Measurements from ENCODE around the gene HOXA5. TPM values are rescaled to one million over a fixed set of nuclear protein-coding genes. Genes with fewer than 3 reads are reported as not detected.

The HOXA5 gene
- total RNA-seq, 5 donors from 2014 or later (not counting 1 experiment from before 2014, with no cell fraction given), result 0.18 to 0.32 TPM; not detected in 3

DNA sequence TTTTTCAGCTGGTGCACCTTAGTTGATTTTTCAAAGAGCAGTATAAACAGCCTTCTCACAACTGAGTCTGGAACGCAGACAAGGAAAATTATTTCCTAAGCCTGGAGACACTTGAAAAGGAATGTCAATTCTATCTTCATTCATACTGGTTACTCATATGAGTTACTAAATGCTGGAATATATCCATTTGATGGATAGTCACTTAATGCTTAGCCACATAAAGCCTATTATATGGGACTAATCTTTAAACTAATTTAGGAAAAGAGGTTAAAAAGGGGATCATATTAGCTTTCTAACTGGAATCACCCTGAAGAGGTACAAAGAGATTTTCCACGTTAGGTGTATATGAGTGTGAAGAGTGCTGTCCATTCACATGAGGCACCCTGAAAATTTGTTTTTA lies 11.3 kb downstream of the HOXA5 start:
- WGBS (ENCODE audit: insufficient coverage), result 86% methylated on average over 1 of the region's 2 CpGs
- H3K36me3 Mint-ChIP-seq, result no peaks in the 10 kb centered on the region
- H3K4me3 Mint-ChIP-seq, result peak overlapping the region in 1 of 3 donors; percentile 73
- Histone ChIP-seq H3K27me3 (replicated peaks in 1 of 2; ENCODE audit: control insufficient read depth in 2 of 2, extremely low read depth in 1 of 2, insufficient read depth in 2 of 2, low read length in 1 of 2) (peaks cover 0 to 24% of the 10 kb centered on the region in 2 experiments), H3K4me3 (ENCODE audit: control insufficient read depth in 1 of 2, extremely low read depth in 1 of 2, low read length in 1 of 2) (no peak overlapping the region), H3K4me1 (ENCODE audit: control insufficient read depth in 1 of 2, extremely low read depth in 1 of 2, insufficient read depth in 2 of 2, low read length in 2 of 2) (peaks cover 4 to 19% of the 10 kb centered on the region in 2 experiments), H3K36me3 (ENCODE audit: control insufficient read depth in 2 of 2, extremely low read depth in 1 of 2, insufficient read depth in 1 of 2, low read length in 1 of 2) (no peaks in the 10 kb centered on the region), H3K27ac (ENCODE audit: low read length) (no peak overlapping the region), H3K9me3 (no peaks in the 10 kb centered on the region)
- DNase-seq (no peak), ATAC-seq (replicated peaks in 1 of 4) (no peak)
- H3K4me1 Mint-ChIP-seq, result peaks cover 0 to 15% (median 5%) of the 10 kb centered on the region in 3 donors
- ChIA-PET CTCF (interaction anchor here (0.6 to 2.2 kb wide), 2 partner anchors 18 to 545 kb away, joined by 3 to 9 read pairs; no protein-coding TSS in a partner anchor), POLR2A (no interaction called here)
- peaks cover 18 to 60% of the 10 kb centered on the region in 2 donors for H3K27me3 Mint-ChIP-seq
- no peaks in the 10 kb centered on the region for H3K9me3 Mint-ChIP-seq
- no peak overlapping the region for H3K27ac Mint-ChIP-seq

DNA sequence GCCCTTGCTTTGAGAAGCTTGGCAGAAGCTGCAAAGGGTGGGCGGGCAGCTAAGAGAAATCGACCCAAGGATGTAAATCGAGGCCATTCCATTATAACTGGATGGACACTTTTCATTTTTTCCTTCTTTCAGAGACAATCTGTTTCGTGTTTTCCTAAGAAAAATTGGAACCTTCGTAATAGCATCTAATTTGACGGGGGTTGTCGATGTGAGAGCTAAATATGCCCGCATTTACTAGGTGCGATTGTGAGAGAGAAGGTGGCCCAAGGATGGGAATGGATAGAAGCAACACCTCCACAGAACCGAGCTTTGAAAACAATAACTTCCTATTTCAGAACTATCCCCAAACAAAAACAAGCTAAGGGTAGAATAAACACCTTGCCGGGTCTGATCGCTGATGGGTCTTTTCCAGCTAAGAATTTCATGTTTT lies 12.1 kb downstream of the HOXA5 start:
- Histone ChIP-seq H3K27me3 (replicated peaks in 1 of 2; ENCODE audit: control insufficient read depth in 2 of 2, extremely low read depth in 1 of 2, insufficient read depth in 2 of 2, low read length in 1 of 2) (peaks cover 0 to 16% of the 10 kb centered on the region in 2 experiments), H3K4me1 (ENCODE audit: control insufficient read depth in 1 of 2, extremely low read depth in 1 of 2, insufficient read depth in 2 of 2, low read length in 2 of 2) (peaks cover 4 to 19% of the 10 kb centered on the region in 2 experiments), H3K9me3 (no peaks in the 10 kb centered on the region), H3K27ac (ENCODE audit: low read length) (no peak overlapping the region), H3K36me3 (ENCODE audit: control insufficient read depth in 2 of 2, extremely low read depth in 1 of 2, insufficient read depth in 1 of 2, low read length in 1 of 2) (no peaks in the 10 kb centered on the region), H3K4me3 (ENCODE audit: control insufficient read depth in 1 of 2, extremely low read depth in 1 of 2, low read length in 1 of 2) (peak overlapping the region; percentile 72 to 89)
- ChIA-PET POLR2A (interaction anchor here in 1 of 2 donors (1.1 kb wide), 1 partner anchor 35 kb away, joined by 3 read pairs; no protein-coding TSS in a partner anchor), CTCF (interaction anchor here in 1 of 2 donors (1.1 to 2.2 kb wide), 2 partner anchors 10 to 19 kb away, joined by 3 to 9 read pairs; no protein-coding TSS in a partner anchor)
- H3K9me3 Mint-ChIP-seq, result no peaks in the 10 kb centered on the region
- WGBS (ENCODE audit: insufficient coverage), result 12% methylated on average over 3 of the region's 12 CpGs
- peaks cover 14 to 60% of the 10 kb centered on the region in 2 donors for H3K27me3 Mint-ChIP-seq
- DNase-seq (no peak), ATAC-seq (replicated peaks in 1 of 4) (peak in 1 of 4 experiments; percentile 5)
- peak overlapping the region; percentile 72 to 74 (median 73) for H3K4me3 Mint-ChIP-seq
- H3K27ac Mint-ChIP-seq, result no peak overlapping the region
- no peaks in the 10 kb centered on the region for H3K36me3 Mint-ChIP-seq
- H3K4me1 Mint-ChIP-seq, result peaks cover 0 to 15% (median 5%) of the 10 kb centered on the region in 3 donors

DNA sequence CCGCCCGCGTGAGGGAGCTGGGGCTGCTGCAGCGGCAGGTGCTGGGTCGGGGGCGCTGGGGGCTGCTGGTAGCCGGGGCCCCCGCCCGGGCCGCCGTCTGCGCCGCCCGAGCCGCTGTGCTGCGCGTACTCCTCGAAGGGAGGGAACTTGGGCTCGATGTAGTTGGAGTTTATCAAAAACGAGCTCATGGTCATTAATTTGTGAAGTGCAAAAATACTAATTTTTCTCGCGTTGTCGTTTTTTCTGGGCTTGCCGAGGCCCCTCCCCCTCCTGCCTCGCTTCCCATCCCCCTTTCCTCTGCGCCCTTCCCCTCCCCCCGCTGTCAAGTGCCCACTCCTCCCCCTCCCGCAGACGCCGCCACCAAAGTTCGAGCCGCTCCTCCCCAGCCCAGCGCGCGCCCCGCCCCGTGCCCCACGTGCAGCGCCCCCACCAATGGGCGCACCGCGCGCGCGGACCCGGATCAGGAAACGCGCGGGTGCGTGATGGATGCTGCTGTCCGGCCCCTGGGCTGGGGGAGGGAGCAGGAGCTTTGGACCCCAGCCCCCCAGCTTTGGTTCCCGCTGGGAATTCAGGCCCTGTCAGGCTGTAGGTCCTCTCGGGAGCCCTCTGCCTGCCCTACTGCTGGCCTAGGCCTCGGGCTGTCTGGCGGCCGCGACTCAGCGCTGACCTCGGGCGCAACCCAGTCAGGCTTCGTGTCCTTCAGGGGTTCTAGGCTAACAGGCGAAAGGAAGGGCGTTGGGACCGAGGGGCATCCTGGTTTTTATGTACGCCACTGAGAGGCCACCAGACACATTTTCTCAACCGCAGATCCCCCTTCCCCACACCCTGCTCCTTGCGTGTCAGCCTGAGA lies 12.7 kb downstream of the HOXA5 start, which contains the start of gene HOXA4:
Gene HOXA4, minus strand, starts transcription at position 218 of the 850 bp plus-strand sequence. Its CDS starts 24 bp downstream, at position 194.
- Histone ChIP-seq H3K27ac (ENCODE audit: low read length) (peak within 1 kb of the TSS; percentile 70), H3K4me3 (ENCODE audit: control insufficient read depth in 1 of 2, extremely low read depth in 1 of 2, low read length in 1 of 2) (peak within 1 kb of the TSS; percentile 72 to 89), H3K36me3 (ENCODE audit: control insufficient read depth in 2 of 2, extremely low read depth in 1 of 2, insufficient read depth in 1 of 2, low read length in 1 of 2) (no peaks in the 10 kb centered on the region), H3K9me3 (no peaks in the 10 kb centered on the region), H3K27me3 (replicated peaks in 1 of 2; ENCODE audit: control insufficient read depth in 2 of 2, extremely low read depth in 1 of 2, insufficient read depth in 2 of 2, low read length in 1 of 2) (peaks cover 0 to 11% of the 10 kb centered on the region in 2 experiments), H3K4me1 (ENCODE audit: control insufficient read depth in 1 of 2, extremely low read depth in 1 of 2, insufficient read depth in 2 of 2, low read length in 2 of 2) (peaks cover 4 to 15% of the 10 kb centered on the region in 2 experiments)
- H3K36me3 Mint-ChIP-seq, result no peaks in the 10 kb centered on the region
- H3K27ac Mint-ChIP-seq, result no peak within 1 kb of the TSS
- H3K9me3 Mint-ChIP-seq, result no peaks in the 10 kb centered on the region
- DNase-seq (peak; percentile 44 to 85 (median 73)), ATAC-seq (replicated peaks in 1 of 4) (peak; percentile 89 to 94 (median 90))
- ChIA-PET CTCF (interaction anchor here (0.6 to 2.2 kb wide), 3 partner anchors 11 to 1269 kb away, joined by 3 to 9 read pairs (median 3); no protein-coding TSS in a partner anchor), POLR2A (interaction anchor here in 1 of 2 donors (0.6 to 1.1 kb wide), 3 partner anchors 34 to 47 kb away, joined by 3 to 4 read pairs (median 3); no protein-coding TSS in a partner anchor)
- H3K4me1 Mint-ChIP-seq, result peaks cover 0 to 10% (median 5%) of the 10 kb centered on the region in 3 donors
- H3K4me3 Mint-ChIP-seq, result peak within 1 kb of the TSS; percentile 72 to 74 (median 73)
- WGBS (ENCODE audit: insufficient coverage), result 26% methylated on average over 54 of the region's 67 CpGs
- peaks cover 8 to 57% of the 10 kb centered on the region in 2 donors for H3K27me3 Mint-ChIP-seq

DNA sequence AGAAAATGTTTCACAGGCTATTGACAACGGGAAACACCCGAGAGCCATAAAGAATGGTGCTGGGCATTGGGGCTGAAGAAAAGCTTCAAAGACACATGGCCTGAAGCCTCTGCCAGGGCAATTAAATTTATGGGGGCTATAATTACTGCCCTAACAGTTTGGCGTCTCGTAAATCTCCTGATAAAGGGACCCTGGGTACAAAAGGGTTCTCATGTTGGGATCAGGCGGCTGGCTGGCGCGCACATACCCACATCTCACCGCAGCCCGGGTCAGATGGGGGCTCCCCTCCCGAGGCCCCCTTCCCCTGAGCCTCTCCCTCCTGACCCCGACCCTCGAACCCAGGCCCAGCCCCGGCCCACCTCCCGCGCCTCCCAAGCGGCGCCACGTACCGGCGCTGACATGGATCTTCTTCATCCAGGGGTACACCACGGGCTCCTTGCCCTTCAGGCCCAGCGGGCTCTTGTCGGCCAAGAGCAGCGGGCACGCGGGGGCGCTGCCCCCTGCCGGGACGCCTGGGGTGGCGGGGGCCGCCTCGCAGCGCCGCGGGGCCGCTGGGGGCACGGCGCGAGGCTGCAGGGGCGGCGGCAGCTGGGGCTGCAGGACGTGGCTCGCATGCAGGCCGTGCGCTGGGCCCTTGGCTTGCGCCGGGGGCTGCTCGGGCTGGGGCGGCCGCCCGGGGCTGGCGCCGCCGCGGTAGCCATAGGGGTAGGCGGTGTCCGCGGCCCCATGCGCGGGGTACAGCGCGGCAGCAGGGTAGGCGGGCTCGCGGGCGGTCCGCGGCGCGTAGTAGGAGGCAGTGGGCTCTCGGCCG lies 13.5 kb downstream of the HOXA5 start:
- DNase-seq, result no peak
- Histone ChIP-seq H3K27ac (ENCODE audit: low read length) (no peak overlapping the region), H3K9me3 (no peaks in the 10 kb centered on the region), H3K4me3 (ENCODE audit: control insufficient read depth in 1 of 2, extremely low read depth in 1 of 2, low read length in 1 of 2) (peak overlapping the region in 1 of 2 donors; percentile 53), H3K27me3 (replicated peaks in 1 of 2; ENCODE audit: control insufficient read depth in 2 of 2, extremely low read depth in 1 of 2, insufficient read depth in 2 of 2, low read length in 1 of 2) (peaks cover 0 to 12% of the 10 kb centered on the region in 2 experiments), H3K4me1 (ENCODE audit: control insufficient read depth in 1 of 2, extremely low read depth in 1 of 2, insufficient read depth in 2 of 2, low read length in 2 of 2) (peaks cover 4 to 8% of the 10 kb centered on the region in 2 experiments), H3K36me3 (ENCODE audit: control insufficient read depth in 2 of 2, extremely low read depth in 1 of 2, insufficient read depth in 1 of 2, low read length in 1 of 2) (no peaks in the 10 kb centered on the region)
- ChIA-PET CTCF (interaction anchor here (0.6 to 2.2 kb wide), 2 partner anchors 20 to 1268 kb away, joined by 3 to 9 read pairs; no protein-coding TSS in a partner anchor), POLR2A (interaction anchor here in 1 of 2 donors (0.6 to 0.7 kb wide), 2 partner anchors 46 to 47 kb away, joined by 3 to 4 read pairs; no protein-coding TSS in a partner anchor)
- no peaks in the 10 kb centered on the region for H3K36me3 Mint-ChIP-seq
- peak; percentile 28 to 57 (median 44) for ATAC-seq (replicated peaks in 1 of 4)
- 67% methylated on average over 71 of the region's 72 CpGs for WGBS (ENCODE audit: insufficient coverage)
- peaks cover 0 to 4% (median 2%) of the 10 kb centered on the region in 3 donors for H3K4me1 Mint-ChIP-seq
- H3K27me3 Mint-ChIP-seq, result peaks cover 5 to 58% of the 10 kb centered on the region in 2 donors
- peak overlapping the region; percentile 28 to 73 (median 43) for H3K4me3 Mint-ChIP-seq
- H3K27ac Mint-ChIP-seq, result no peak overlapping the region
- no peaks in the 10 kb centered on the region for H3K9me3 Mint-ChIP-seq

DNA sequence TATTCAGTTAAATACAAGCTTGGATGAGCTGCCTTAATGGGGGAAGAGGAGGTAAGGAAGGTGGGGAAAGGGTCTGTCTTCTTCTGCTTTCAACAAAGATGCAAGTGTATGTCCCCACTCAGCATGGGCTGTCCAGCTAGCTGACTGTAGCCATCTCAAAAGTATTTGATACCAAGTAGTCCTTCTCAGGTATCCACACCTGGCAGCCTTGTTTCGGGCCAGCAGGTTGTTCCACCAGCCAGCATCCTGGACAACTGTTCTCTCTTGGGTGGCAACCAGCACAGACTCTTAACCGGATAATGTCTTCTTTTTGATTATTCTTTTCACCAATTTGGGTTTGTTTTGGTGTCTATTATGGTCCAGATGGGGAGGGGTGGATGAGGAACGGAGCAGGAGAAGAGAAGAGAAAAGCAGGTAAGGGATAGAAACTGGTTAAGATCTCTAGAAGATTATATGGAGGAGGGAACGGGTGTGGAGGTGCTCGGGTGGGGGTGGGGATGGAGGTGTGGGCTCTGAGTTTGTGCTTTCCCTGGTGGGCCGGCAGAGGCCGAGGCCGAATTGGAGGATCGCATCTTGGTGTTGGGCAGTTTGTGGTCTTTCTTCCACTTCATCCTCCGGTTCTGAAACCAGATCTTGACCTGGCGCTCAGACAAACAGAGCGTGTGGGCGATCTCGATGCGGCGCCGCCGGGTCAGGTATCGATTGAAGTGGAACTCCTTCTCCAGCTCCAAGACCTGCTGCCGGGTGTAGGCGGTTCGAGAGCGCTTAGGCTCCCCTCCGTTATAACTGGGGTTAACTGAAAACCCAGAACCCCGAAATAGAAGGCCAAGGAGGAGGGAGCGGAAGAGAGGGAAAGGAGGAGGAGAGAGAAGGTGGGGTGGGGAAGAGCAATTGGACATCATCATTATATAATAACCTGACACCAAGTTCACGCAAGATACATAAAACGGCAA lies 14.4 kb downstream of the HOXA5 start:
- Histone ChIP-seq H3K9me3 (no peaks in the 10 kb centered on the region), H3K4me1 (ENCODE audit: control insufficient read depth in 1 of 2, extremely low read depth in 1 of 2, insufficient read depth in 2 of 2, low read length in 2 of 2) (peaks cover 2 to 4% of the 10 kb centered on the region in 2 experiments), H3K27me3 (replicated peaks in 1 of 2; ENCODE audit: control insufficient read depth in 2 of 2, extremely low read depth in 1 of 2, insufficient read depth in 2 of 2, low read length in 1 of 2) (peaks cover 0 to 20% of the 10 kb centered on the region in 2 experiments), H3K36me3 (ENCODE audit: control insufficient read depth in 2 of 2, extremely low read depth in 1 of 2, insufficient read depth in 1 of 2, low read length in 1 of 2) (no peaks in the 10 kb centered on the region), H3K27ac (ENCODE audit: low read length) (no peak overlapping the region), H3K4me3 (ENCODE audit: control insufficient read depth in 1 of 2, extremely low read depth in 1 of 2, low read length in 1 of 2) (no peak overlapping the region)
- ATAC-seq (replicated peaks in 1 of 4) (no peak), DNase-seq (no peak)
- H3K4me3 Mint-ChIP-seq, result peak overlapping the region; percentile 43 to 59 (median 45)
- no peak overlapping the region for H3K27ac Mint-ChIP-seq
- H3K9me3 Mint-ChIP-seq, result no peaks in the 10 kb centered on the region
- WGBS (ENCODE audit: insufficient coverage), result 95% methylated on average over 21 of the region's 28 CpGs
- H3K27me3 Mint-ChIP-seq, result peaks cover 8 to 58% of the 10 kb centered on the region in 2 donors
- ChIA-PET POLR2A (no interaction called here), CTCF (interaction anchor here in 1 of 2 donors (1.3 kb wide), 1 partner anchor 20 kb away, joined by 4 read pairs; no protein-coding TSS in a partner anchor)
- H3K36me3 Mint-ChIP-seq, result no peaks in the 10 kb centered on the region
- H3K4me1 Mint-ChIP-seq, result peaks cover 0 to 1% (median 0%) of the 10 kb centered on the region in 3 donors
